HS-27A (cell line): ENCODE measurements around the gene BET1L.

ENCODE experiments used
- DNase-seq: peaks from one replicate; pipeline ENCODE4 v3.0.0-alpha.2; 2012; ENCODE audit warnings: low read depth, missing footprints

The BET1L gene

DNA sequence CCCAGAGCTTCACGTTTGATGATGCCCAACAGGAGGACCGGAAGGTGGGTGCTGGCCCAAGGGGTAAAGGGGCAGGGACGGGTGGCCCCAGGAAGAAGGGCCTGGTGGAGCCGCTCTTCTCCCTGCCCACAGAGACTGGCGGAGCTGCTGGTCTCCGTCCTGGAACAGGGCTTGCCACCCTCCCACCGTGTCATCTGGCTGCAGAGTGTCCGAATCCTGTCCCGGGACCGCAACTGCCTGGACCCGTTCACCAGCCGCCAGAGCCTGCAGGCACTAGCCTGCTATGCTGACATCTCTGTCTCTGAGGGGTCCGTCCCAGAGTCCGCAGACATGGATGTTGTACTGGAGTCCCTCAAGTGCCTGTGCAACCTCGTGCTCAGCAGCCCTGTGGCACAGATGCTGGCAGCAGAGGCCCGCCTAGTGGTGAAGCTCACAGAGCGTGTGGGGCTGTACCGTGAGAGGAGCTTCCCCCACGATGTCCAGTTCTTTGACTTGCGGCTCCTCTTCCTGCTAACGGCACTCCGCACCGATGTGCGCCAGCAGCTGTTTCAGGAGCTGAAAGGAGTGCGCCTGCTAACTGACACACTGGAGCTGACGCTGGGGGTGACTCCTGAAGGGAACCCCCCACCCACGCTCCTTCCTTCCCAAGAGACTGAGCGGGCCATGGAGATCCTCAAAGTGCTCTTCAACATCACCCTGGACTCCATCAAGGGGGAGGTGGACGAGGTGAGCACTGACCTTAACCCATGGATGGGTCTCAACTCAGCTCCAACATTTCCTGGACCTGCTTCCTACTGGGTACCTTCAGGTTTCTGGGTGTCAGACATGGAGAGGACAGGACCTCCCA is 2.3 kb upstream of the BET1L start:
- no peak for DNase-seq

DNA sequence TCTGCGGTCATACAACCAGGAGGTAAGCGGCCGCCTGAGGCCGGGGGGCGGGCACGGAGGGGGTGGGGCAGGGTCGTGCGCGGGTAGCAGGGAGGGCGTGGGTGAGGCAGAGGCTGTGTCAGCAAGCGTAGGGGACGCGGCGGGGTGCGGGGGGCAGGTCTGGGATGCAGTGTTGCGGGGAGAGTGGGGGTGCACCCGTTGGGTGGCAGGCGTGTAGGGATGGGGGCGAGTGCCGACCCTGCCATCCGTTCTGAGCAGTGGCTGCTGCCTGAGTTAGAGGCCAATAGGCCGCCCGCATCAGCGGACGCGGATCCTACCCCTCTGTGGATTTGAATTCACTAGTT is 1.7 kb upstream of the BET1L start:
- DNase-seq, result no peak

DNA sequence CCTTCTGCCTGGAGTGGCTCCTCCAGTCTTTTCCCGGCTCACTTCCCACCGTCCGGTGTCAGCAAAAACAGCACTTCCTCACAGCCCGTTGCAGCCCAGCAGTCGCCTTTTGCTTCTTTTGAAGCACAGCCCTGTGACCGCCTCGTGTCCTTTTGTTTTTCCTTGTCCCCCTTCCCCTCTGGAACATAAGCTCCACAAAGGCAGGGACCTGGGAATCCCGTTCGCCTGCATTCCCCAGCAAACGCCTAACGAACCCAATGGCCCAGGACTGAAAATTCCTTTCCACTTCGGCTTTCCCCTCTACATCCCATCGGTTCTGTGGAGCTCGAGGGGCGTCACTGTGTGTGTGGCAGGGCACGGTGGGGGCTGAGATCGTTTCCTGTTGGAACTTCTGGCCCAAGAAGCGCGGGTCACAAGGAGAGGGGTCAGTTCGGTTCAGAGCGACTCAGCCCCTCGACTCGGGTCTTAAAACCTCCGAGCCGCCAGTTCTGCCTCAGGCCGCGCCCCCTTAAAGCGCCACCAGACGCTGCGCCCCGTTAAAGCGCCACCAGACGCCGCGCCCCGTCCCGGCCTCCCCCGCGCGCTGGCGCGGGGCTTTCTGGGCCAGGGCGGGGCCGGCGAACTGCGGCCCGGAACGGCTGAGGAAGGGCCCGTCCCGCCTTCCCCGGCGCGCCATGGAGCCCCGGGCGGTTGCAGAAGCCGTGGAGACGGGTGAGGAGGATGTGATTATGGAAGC is 1.1 kb upstream of the BET1L start:
- no peak for DNase-seq

DNA sequence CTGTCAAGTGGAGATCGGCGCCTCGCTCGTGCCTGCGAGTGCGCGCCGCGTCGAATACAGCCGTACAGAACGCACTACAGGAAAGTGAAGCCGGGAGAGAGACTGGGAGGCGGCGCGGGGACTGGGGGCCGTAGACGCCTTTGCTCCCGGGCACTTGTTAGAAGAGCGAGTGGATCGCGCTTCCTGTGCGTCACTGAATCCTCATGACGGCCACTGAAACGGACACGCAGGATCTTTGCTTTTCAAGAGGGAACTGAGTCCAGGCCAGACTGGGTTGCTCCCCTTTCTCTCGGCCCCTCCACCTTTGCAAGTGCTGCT is 623 bp upstream of the BET1L start:
- no peak for DNase-seq

DNA sequence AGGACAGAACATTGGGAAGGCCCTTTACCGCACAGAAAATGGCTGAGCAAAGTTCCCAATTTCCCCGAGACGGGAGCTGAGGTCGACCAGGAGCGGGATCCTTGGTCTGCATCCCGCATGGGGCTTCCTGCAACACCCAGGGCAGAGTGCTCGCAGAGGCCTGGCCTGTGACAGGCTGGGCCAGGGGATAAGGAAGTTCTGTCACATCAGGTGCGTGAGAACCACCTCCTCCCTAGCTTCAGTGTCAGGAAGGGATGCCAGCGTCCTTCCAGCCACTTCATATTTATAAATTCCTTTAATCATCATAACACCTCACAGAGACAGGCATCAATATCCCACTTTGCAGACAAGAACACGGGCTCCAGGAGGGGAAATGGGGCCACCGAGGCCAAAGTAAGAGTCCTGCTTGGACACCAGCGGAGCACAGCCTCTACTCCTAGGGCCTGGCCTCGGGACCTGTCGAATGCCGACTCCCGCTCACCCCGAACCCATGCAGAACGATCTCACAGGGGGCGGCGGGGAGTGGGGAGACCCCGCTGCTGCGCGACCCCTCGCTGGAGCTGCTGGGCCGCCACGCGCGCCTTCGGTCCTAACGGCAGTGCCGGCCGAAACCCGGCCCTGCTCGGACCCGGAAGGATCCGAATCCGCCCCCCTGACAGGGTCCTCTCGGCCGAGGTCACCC is 532 bp downstream of the BET1L start:
- DNase-seq, result no peak

DNA sequence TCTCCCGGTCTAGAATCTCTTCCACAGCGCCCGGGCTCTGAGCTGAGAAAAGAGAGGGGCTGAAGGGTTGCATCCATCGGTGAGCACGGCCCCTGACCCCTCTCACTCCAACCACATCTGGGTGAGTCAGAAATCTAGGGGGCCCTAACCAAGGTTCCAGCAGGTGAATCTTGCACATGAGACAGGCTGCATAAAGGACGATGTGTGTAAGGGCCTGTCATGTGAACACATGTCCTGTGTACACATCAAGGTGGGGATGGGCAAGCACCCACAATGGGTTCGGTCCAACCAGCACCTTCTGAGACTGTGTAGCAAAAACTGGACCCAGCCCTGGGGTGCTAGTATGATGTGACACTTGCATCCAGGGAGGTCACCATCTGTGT is 1.2 kb downstream of the BET1L start:
- no peak for DNase-seq

DNA sequence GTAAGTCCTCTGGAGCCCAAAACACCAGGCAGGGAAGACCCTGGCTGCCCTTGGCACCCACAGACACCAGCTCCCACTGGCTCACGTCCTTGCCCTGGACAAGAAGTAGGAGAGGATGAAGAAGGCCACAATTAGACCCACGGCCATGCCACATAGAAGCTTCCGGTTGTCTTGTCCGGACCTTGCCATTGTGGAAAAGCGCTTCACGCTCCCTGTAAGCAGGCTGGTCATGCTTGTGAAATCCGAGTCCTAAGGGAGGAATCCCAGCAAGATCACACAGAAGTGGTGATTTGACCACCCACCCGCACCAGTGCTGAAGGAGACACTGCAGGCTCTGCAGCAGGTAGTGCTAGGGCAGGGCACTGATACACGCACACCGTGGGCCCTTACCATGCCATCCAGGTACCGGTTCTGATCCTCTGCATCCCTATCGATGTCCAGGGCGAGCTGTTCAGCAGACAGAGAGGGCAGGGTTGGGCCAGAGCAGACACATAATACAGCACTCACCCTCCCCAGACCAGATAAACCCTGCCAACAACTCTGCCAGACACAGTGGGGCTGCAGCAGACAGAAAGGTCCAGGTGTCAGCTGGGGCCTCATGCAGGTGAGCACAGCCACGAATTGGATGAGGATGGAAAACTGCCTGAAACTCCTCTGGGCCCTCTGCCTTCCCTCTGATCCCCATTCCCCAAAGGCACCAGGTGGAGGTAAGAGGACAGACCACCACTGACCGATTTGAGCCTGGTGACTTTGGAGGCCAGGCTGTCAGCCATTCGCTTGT is 1.8 kb downstream of the BET1L start:
- DNase-seq, result no peak

DNA sequence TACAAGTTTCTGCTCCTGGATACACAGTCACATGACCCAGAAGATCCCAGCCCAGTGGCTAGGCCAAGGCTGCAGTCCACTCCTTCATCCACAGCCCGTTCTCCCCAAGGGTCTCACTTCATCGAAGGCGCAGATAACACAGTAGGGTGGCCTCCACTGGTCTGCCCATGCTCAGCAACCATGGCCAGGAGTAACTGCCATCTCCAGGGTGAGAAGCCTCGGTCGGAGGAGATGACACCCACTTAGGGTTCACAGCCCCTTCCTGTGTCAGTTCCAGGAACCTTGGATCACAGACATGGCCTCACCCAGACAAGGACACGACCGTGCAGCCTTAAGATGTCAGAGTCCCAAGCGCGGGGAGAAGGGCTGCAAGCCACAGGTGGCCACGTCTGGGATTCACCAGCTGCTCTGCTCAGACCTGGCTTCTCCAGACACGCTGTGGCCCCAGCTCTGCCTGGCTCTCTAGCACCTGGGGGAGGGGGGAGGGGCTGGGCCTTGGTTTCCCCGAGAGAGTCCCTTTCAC is 2.6 kb downstream of the BET1L start:
- no peak for DNase-seq

DNA sequence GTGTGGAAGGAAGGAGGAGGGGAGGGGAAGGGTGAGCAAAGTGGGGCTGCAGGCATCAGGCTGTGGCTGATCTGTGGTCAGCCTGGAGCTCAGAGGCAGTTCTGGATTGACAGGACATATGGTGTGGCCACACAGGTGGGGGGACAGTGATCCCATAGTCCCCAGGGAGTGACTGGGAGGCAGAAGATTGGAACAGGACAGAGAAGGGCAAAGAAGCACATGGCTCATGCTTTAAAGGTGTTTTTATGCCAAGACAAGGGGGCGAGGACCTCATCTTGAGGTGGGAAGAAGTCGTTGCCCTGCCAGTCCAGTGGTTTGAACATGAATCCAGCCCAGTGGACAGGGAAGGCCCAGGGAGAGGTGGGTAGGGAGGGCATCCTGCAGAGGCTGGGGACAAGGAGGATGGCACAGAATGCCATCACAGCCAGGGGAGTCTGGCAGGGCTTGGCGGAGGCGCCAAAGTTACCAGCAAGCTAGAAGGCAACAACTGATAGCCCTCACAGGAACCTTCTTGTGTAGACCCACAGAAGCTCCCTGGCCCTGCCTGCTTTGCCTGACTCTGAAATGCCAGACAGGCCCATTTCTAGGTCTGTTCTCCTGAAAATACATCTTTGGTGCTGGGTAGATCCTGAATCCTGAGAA is 3.1 kb downstream of the BET1L start:
- no peak for DNase-seq

DNA sequence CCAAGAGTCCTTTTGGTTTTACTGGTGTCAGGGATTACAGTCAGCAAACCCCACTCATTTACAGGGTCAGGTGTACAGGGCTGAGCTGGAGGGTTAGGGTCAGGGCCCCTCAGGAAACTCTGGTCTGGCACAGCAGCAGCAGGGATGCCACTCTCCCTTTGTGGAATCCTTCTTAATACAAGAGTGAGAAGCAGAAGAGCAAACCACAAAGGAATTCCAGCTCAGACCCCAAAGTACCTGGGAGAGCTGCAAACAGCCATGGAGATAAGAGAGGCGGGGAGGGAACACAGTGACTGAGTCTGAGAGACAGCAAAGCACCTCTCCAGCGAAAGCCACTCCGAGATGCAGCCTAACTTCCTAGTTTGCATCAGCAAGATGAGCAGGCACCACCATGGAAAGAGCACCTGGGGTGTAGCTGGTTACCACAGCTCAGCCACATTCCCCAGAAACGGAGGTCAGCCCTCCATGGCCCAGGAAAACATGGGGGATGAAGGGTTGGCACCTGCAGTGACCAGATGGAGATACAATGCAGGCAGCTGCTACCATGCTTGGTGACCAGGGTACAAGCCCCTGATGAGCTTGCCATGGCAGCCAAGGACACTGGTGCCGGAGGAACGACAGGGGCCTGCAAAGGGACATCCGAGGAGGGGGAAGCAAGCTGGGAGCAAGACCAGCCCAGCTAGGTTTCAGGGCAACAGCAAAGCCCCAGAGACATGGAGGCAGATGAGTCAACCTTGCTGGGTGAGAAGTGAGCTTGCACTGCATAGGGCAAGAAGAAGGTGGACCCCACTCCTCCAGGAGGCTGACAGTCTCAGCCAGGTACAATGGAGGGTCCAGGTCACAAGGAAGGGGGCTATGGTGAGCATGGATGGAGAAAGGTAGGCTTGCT is 3.9 kb downstream of the BET1L start:
- DNase-seq, result no peak

DNA sequence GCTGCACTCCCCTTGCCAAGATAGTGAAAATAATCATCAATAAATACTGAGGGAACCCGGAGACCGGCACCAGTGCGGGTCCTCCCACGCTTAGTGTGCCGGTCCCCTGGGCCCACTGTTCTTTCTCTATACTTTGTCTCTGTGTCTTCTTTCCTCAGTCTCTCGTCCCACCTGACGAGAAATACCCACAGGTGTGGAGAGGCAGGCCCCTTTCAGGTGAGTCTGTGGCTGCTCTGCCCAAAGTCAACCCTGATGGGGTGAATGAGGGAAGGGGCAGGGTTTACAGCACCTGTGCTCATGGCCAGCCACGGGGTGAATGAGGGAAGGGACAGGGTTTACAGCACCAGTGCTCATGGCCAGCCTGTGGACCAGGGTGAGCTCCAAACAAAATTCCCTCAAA is 4.7 kb downstream of the BET1L start:
- no peak for DNase-seq

DNA sequence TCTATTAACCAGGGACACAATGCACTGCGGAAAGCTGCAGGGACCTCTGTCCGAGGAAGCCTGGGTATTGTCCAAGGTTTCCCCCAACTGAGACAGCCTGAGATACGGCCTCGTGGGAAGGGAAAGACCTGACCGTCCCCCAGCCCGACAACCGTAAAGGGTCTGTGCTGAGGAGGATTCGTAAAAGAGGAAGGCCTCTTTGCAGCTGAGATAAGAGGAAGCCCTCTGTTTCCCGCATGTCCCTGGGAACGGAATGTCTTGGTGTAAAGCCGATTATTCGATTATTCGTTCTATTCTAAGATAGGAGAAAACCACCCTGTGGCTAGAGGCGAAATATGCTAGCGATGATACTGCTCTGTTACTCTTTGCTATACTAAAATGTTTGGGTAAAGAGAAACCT is 5.2 kb downstream of the BET1L start:
- DNase-seq, result no peak

DNA sequence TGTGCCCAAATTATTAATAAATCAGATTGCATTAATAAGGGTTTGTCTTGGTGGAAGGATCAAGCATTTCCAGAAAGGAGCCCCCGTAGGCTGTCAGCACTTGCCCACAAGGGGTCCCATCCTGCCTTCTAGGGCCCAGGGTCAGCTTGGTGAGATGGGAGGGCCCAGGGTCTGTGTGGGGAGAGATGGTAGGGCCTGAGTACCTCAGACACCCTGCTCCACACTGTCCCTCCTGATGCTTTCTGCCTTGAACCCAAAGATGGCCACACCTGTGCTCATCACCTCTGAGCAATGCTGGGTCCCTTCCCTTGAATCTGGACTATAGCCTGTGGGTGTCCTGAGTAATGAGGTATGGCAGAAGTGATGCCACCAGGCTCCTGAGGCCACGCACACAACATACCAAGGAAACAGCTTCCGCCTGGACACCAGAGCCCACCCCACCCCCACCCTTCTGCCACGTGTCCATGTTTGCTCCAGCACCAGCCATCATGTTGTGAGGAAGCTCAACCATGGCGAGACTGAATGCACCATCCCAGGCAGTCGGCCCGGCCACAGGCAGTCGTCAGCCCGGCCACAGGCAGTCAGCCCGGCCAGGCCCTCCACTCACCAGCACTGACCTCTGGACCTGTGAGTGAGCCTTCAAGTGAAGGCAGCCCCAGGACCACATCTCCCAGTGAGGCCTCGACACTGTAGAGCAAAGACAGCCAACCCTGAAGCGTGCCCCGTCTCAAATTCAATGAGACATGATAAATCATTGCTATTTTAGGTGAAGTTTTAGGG is 6.8 kb downstream of the BET1L start:
- no peak for DNase-seq

DNA sequence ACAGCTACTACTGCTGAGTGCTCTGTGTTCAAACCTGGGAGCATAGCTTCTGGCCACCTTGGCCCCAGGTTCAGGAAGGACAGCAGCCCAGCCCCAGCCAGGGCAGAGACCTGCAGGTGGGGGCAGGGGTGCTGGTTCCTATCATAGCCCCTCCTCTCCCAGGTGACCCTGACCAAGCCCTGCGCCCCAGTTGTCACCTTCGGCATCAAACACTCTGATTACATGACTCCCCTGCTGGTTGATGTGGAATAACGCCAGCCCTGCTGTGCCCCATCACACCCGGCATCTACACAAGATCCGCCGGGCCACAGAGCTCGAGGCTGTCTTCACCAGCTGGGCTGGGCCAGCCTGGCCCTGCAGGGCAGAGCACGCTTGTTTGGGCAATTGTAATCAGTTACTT is 7.4 kb downstream of the BET1L start:
- no peak for DNase-seq

DNA sequence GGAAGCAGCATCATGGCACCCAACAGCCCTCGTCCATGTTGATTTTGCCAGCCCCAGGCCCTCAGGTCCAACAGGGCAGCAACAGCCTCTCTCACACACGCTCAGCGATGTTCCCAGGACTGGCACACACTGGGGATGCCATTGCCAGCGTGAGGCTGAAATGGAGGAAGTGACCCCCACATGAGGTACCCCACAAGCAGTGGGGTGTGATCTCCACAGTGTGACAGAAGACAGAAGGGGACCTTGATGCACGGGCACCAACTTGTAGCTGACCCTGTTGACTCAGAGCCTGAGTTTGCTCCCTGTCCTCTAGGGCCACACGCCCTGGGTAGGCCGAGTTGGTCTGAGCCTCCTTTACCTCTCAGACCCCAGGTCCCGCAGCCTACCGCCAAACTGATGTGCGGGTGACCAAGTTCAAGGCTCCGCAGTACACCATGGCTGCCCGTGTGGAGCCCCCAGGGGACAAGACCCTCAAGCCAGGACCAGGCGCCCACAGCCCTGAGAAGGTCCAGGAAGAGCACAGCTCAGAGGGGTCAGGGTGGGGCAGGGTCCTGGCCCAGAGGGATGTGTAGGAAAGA is 8.1 kb downstream of the BET1L start:
- DNase-seq, result no peak

DNA sequence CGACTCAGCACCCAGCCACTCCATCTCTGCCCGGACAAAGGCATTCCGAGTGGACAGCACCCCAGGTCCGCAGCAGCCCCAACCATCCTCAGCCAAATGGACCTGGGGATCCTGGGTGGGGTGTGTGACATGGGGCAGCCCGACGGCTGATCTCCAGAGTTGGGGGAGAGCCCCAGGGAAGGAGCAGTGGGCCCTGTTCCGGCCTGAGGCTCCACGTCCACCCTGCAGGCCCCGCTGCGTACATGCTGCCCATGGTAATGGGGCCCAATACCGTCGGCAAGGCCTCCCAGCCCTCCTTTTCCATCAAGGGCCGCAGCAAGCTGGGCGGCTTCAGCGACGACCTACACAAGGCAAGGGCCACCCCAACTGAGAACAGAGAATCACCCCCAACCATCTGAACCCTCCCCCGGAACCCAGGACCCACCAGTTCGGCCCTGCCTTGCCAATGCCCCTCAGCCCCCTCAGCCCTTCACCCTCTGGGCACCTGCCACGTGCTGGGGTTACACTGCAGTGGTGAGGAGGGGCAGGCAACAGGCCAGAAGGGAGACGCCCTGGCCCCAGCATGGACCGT is 8.9 kb downstream of the BET1L start:
- no peak for DNase-seq

DNA sequence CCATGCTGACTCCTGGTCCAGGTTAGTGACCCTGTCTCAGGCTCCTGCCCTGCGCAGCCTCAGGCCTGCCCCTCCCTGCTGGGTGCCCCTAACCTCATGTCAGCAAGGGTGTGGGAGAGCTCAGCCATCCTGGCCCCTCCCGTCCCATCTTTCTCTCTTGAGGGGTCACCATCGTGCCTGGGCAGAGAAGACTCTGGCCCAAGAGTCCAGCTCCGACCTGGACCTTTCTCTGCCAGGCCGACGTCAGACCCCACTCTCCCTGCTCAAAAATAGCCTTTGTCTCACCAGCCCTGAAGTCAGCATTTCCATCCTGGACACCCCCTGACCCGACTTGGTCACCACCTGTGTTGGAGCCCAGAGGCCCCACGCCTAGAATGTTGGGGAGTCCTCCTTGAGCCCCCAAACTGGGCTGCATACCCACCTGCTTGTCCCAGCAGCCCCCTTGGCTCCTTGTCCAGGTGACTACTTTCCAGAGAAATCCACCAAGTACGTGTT is 9.4 kb downstream of the BET1L start:
- DNase-seq, result no peak

DNA sequence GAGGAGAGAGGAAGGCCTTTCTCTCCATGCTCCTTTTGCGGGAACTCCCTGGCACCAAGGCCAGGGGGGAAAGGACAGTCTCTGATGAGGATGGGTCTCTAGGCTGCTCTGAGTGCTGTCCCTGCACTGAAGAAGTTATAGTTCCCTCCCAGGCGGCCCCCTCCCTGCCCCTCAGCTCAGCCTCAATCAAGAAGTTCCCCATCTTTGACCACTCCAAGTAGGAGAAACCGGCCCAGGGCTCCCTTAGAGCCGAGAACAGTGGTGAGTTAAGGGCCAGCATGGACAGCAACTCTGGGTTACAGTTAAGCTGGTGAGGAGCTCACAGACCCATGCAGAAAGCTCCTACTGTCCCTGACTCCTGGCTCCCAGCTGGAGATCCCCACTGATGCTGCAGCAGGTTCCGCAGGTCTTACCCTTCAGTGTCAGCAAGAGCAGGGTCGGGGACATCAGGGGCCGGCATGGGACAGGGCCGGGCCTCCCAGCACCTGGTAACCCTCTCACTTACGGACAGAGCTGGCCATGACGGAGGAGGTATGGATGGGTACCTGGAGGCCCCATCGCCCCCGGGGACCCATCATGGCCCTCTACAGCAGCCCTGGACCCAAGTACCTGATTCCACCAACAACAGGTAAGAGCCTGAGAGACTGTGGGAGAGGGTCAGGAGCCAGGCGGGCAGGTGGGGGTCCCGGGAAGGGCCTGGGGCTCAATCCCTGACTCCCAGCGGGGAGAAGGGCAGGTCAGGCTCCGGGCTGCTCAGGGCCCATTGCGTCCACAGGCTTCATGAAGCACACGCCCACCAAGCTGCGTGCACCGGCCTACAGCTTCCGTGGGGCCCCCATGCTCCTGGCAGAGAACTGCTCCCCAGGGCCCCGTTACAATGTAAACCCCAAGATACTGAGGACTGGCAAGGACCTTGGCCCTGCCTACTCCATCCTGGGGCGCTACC is 10.1 kb downstream of the BET1L start:
- no peak for DNase-seq
